GM18861 (cell line): ENCODE data around the gene ARHGAP24.
"Not testable (repeated sequence)": the region's sequence is repeated elsewhere in the genome, so short reads cannot be mapped to it uniquely, and the experiment has no call there.

Experiments used
- ATAC-seq: cut with Tn5 transposase; IDR thresholded peaks from one replicate; pipeline ENCODE4 v1.9.1; 2021; ENCODE audit not compliant: unreplicated experiment

ARHGAP24 gene

DNA sequence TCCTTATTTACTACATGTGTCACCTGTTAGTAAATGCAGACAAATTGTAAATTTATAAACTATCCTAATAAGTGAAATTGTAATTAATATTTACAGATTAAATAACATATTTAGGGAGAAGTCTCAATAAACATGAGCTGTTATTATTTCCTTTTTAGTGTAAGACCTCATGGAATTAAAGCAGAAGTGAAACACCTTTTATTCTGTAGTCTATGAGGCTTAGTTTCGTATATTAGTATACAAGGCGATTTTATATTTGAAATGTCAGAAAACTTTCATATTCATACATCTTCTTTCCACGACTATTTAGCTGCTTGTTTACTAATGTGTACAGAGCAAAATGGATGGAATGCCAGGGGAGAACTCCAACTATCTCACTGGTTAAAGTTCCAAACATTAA, 414.4 kb downstream of the ARHGAP24 start:
- no peak for ATAC-seq

DNA sequence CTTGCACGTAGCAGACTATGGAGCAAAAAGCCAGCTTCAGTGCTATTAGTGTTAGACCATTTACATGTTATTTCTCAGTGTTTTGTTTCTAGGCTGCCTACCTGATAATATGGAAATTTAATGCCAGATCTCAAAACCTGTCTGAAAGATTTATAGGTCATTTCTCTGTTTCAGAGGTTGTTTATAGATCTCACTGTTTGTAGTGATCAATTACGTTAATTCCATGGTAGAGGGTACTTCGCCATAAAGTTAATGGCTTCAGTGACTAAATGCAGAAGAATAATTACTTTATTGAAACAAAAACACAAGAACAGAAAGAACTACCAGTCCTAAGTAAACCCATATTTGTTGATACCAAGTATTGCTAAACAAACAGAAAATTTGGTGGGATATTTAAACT, 420.8 kb downstream of the ARHGAP24 start:
- no peak for ATAC-seq

DNA sequence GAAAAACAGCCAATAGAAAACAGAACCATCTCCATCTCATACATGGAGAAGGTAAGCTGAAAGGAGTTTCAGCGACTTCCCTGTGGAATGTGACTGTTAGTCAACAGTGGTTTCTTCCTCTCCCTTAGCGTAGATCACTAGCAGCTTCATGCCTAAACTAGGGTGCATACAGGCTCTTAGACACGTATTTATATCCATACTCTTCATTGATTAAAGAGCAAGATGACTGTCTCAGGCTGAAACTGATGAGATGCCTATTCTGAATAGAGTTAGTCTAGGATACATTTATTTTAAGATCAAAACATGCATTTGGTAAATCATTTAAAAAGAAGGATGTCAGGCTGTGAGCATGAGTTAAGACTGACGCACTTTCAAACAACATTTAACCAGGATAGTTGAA, 423.3 kb downstream of the ARHGAP24 start:
- no peak for ATAC-seq

DNA sequence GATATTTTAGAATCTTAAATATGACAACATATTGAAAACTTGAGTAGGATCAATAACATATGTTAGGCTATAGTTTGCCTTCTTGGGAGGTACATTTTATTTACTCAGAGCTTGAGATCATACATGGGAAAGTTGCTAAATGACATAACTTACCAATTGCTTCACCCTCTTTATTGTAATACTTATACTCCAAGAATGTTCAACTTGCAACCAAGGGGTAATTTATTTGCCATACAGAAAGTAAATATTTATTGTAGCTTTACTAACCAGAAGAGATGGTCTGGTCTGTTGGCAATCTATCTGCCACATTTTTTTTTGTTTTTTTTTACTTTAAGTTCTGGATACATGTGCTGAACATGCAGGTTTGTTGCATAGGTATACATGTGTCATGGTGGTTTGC, 426.6 kb downstream of the ARHGAP24 start:
- no peak for ATAC-seq

DNA sequence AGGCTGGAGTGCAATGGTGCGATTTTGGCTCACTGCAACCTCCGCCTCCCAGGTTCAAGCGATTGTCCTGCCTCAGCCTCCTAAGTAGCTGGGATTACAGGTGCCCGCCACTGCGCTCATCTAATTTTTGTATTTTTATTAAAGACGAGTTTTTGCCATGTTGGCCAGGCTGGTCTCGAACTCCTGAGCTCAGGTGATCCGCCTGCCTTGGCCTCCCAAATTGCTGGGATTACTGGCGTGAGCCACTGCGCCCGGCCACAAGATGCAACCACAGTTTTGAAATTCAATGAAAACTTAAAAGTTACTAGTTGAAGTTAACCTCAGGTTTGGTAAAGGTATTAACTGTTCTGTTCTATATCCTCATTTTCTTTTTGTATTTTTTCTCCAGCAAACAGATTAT, 427.7 kb downstream of the ARHGAP24 start:
- not testable (repeated sequence) for ATAC-seq

DNA sequence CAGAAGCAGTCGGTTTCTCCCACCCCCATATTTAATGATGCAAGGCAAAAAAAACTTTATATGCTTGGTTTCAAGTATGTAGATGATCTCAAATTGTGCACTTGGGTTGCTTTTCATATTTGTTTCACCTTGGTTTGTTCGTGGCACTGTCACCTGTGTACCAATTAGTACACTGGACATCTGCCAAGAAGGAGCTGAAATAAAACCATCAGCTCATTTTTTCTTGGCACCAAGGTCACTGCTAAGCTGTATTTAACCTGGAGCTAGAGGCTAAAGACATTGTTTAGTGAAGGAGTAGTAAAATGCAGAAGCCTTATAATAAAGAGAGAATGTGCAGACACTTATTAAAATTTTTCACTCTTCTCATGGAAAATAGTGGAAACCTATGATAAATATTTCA, 430.8 kb downstream of the ARHGAP24 start:
- no peak for ATAC-seq

DNA sequence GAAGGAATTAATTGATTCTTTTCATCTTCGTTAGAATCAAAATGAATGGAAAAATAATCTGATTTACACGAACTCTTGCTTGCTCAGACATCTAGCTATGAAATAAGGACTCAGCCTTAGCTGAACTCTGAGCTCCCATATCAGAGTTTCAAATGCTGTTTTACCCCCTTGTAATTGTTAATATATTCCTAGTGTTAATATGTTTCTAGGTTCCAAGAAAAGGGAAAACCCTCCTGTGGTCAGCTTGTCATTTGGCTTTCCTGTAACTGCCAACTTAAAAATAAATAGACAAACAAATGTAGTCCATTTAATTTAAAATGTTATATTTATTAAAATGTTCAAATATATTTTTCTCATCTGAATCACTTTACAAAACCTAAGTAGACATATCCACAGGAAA, 432.1 kb downstream of the ARHGAP24 start:
- no peak for ATAC-seq

DNA sequence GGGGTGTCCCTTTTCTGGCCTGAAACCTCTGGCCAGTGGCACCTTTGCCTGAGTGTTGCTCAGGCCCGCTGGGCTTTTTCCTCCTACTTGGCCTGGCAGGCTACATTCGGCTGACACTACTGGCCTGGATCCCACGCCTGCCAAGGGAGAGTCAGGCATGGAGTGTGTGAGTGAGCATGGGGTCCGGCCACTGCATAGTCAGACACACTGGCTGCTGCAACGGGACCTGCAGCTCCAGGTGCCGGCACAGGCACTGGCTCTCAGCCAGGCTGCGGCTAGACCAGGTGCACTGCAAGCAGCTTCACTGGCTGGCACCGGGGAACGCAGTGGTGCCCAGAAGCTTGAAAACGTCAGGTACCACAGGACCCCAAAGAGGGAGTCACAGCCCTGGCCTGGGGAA, 434.9 kb downstream of the ARHGAP24 start:
- ATAC-seq: no peak

DNA sequence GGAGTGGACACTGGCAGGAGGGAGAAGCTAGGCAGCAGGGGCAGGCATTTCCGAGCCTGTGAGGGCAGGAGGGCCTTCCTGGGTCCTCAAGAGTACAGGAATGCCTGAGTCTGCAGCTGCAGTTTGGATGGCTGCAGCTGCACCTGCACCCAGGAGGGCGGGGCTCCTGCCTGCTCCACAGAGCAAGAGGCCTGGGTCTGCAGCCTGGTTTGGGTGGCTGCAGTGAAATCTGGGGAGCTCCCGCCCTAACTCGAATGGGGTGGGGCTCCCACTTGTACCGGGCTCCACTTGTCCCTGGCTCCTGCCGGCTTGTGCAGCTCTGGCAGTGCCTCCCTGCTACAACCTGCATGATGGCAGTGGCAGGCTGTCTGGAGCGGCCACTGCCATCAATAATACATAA, 436.0 kb downstream of the ARHGAP24 start:
- ATAC-seq: no peak

DNA sequence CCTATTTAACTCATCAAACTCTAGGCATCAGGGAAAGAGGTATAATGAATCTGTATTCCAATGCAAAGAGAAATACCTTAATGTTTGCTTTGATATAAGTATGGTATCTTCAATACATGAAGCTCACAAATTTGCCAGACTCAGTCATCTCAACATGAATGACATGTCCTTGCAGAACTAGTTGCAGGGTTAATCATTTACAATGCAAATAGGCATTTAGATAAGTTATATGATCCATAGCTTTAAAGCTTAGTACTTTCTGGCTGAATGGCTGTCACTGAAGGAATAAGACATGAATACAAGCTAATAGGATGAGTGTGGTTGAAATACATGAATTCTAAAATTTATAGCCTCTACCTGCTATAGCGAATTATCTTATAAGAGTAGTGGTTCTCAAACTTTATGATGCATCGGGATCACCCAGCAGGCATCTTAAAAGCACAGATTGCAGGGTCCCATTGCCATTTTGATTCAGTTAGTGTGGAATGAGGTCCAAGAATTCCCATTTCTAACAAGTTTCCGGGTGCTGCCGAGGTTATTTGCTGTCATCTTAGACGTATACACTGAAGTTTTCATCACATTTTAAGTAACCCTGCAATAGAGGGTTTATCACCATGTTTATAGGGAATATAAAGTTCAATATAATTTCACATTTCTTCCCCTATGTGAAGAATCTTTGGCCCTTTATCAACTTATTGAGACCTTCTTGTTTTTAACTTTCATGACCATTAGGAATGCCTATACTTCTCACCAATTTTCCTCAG, 439.2 kb downstream of the ARHGAP24 start:
- no peak for ATAC-seq

DNA sequence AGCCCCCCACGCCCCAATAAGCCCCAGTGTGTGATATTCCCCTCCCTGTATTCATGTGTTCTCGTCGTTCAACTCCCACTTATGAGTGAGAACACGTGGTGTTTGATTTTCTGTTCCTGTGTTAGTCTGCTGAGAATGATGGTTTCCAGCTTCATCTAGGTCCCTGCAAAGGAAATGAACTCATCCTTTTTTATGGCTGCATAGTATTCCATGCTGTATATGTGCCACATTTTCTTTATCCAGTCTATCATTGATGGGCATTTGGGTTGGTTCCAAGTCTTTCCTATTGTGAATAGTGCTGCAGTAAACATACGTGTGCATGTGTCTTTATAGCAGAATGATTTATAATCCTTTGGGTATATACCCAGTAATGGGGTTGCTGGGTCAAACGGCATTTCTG, 440.6 kb downstream of the ARHGAP24 start:
- not testable (repeated sequence) for ATAC-seq

DNA sequence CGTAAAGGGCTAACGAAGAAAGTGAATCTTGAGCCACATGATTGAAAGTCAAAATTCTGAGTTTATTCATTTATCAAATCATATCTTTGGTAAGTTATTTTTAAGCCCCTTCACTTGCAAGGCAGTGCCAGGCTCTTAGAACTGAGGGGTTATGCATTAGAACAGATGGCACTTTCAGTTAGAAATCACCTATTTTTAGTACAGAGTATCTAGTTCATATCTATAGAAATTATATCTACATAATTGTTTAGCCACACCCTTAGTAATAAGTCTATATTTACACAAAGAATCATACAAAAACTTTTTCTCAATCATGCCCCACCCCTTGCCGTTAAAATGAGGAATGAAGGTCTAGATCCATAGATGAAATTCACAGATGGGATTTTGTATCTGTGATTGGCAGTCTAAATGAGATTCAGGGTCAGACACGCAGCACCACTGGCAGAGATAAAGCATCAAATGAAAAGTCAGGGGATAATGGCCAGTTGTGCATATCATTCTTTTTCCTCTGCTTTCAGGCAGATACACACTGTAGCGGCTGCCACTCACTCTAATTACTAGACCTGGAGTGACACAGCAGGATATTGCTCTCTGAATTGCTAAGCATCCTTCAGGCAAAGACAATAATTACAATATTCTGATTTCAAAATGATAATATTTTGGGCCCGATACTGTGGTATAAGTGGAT, 444.4 kb downstream of the ARHGAP24 start:
- ATAC-seq: no peak

DNA sequence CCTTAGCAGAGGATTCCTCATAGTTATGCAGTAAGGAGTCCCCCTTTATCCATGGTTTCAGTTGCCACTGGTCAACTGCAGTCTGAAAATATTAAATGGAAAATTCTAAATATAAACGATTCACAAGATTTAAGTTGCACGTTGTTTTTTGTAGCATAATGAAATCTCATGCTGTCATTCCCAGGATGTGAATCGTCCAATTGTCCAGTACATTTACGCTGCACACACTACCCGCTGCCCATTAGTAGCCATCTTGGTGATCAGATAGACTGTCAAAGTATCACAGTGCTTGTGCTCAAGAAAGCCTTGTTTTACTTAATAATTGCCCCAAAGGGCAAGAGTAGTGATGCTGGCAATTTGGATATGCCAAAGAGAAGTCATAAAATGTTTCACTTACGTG, 450.1 kb downstream of the ARHGAP24 start:
- ATAC-seq: no peak

DNA sequence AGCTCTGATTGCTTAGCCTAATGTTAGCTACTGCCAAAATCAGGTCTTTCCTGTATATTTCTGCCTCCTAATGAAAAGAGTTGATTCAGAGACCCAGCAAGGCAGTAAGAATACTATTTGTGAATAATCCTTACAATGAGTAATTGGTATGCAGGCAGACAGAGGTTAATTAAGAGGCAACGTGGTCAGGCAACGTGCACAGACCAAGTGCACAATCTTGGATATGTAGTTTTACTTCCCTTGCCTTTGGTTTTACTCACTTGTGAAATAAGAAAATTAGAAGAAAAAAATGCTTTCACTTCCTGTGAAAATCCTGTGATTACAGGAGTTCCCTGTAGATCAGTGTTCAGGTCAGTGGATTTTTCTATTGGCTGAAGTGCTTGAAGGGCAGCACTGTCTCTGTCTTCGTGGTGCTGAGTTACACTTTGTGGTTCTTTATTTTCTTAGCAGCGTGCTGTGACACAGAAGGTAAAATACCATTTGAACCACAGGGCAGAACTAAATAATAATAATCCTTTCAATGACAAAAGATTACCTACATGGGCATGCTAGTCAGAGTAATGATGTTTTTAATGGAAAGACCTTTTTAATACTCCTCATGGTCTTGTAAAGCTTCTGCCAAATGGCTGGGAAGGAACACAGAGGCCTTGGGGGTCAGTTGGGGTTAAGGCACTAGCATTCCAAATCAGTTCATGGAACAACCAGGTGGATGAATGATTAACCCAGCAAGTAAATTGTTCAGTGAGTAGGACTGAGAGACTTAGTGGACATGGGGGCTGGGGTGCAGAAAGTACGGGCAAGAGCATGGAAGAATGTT, 454.0 kb downstream of the ARHGAP24 start:
- ATAC-seq: peak; percentile 89

DNA sequence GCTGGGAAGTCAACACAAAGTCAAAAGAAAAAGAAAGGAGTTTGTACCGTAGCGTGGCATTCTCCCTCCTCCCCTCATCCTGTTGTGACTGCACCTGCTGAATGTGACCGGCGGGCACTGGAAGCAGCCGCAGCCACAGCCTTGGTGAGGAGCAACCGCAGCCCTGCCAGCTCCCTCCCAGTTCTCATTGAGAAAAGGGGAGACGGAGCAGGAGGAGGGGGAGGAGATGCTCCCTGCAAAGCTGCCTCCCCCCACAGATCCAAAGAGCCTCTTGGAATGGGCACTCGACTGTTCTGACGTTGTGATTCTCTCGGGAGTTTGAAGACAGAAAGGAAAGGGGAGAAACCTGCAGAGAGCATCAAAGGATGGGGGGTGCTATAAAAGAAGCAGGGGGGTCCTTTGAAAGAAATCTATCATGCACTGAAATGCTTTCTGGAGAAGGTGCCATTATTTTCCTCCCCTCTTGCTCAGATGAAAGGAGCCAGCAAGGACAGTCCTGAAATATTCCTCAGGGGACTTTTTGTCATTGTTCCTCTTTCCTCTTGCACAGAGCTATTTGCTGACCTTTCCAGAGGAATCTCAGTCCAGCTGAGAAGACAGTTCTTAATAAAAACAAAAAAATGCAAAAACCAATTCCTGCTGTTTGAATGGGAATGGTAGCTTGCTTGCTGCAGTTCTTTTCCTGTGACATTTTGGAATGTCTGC, 455.2 kb downstream of the ARHGAP24 start:
- ATAC-seq: no peak

DNA sequence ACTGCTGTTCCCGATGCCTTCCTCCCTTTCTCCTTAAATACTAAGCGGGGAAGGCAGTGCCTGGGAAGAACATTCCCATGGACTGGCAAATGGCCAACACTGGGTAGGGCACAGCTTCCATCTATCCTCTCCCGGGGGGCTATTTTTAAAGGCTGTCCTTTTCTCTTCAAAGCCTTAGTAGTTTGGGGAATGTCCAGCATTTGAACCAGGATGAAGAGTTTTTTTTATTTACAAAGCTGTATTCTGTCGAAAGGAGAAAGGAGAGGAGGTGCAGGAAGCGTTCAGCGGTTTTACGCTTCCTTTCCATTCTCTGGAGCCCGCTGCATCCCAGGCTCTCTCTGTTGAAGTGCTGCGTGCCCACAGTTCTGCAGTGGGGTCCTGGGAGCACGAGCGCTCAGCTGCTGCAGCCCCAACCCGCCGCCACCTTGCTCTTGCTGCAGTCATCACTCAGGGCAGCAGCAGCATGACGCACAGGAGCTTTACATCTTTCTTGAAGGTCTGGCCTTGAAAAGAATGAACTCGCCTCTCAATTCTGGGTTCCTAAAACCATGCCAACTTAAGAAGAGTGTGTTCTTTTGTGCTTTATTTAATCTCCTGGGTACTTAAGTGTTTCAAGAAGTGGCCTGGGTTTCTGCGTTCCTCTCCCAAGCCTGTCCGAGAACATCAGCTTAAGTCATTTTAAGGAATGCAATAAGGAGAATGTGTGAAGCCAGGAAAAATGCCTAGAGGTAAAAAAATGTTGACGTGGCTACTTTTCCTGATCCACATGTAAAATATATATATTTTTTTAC, 457.7 kb downstream of the ARHGAP24 start:
- ATAC-seq: no peak

DNA sequence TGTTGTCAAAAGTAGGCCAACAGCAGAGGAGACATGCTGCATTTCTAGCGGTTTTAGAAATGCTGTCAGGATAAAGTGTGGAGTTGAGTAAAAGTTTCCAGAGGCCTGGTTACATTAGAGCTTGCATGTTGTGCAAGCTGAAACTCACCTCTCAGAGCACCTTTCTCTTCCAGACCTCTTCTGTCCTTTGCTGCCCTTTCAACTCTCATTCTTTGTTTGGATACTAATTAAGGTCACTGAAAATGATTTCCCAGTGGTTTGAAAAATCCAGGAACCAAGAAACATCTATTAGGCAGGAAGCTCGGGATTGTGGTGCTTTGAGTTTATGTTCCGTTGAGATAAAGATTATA, 458.3 kb downstream of the ARHGAP24 start:
- no peak for ATAC-seq

DNA sequence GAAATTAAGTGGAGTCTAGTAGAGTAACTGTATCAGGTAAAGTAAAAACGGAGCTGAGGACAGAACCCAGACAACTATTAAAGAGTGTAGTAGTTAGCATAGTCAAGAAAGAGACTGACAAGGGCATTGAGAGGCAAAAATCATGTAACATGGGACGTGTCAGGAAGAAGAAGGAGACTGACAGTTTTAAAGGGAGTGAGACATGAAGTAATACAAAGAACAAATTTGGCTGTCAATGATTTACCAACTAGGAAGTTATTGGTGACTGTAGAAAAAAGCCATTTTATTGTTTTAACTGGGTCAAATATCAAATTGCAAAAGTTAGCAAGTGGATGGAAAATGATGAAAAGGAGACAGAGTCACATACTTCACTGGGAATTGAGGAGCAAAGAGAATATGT, 462.6 kb downstream of the ARHGAP24 start:
- no peak for ATAC-seq

DNA sequence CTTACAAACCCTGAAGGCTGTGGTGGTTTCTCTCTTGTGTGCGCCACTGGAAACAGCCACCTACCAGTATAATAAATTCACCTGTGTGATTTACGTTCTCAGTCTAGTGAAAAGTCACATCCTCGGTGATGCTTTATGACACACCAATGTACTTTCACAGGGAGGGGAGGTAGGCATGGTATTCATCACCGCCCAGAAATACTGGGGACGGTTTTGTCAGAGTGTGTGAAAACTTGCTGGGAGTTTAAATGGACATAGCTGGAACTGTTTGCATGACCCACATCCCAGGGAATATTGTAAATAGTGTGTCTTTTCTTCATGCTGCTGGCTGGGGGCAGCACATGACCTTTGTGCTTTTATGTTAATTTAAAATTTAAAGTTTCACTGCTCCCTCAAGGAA, 463.1 kb downstream of the ARHGAP24 start:
- ATAC-seq: no peak

DNA sequence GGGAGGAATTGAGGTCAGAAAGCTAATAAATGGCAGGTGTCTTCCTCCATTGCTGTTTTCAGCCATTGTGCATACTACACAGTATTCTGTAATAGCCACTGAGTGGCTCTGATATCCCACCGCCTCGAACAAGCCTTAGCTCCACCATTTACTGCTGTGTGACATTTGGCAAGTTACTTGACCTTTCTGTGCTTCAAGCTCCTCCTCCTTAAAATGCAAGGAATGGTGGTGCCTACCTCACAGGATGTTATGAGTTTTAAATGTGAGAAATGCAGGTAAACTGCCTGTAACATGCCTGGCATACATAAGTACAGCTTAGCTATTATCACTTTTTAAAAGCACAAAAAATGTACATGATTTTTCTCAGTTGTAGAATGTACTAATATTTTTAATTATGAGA, 464.0 kb downstream of the ARHGAP24 start:
- no peak for ATAC-seq

DNA sequence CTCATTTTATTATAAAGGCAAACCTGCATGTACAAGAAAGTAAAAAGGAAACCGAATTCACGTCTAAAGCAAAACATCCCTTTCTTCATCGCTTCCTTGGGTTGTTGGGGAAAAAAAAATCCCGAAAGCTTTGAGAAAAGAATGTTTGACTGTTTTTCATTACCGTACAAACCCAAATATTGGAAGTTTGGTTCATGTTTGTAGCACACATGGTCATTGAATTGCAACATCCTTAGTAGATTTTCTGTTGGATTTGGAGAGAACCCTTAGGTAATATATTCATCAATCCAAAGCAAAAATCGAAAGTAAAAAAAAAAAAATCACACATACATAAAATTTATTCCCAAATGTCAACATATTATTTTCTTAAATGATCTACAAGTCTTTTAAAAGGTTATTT, 464.6 kb downstream of the ARHGAP24 start:
- no peak for ATAC-seq
